HepG2 (cell line): ENCODE results near the gene ATP1A2. TPM values are rescaled to one million over a fixed set of nuclear protein-coding genes. Genes with fewer than 3 reads are reported as not detected.

Experiments used
- CBX2 ChIP-seq, 2 experiments: fragments of 200-600 bp in 1 of 2; sonication (generic); formaldehyde crosslinking in 1 of 2; IDR thresholded peaks; 2 replicates each; pipeline versions ENCODE4 v1.7.0 to v1.8.1; 2018 to 2022; ENCODE audit warnings: low read depth in 2 of 2, low read length in 1 of 2, mild to moderate bottlenecking in 1 of 2, missing genetic modification reagents in 1 of 2
- HNRNPLL ChIP-seq: fragments of 200-400 bp; formaldehyde crosslinking; IDR thresholded peaks from 2 replicates; pipeline ENCODE4 v1.6.1; 2017; ENCODE audit warnings: mild to moderate bottlenecking, low read depth, low read length; ENCODE audit not compliant: poor library complexity, severe bottlenecking
- KDM5A ChIP-seq: fragments of 200-600 bp; sonication (generic); IDR thresholded peaks from 2 replicates; pipeline ENCODE4 v1.7.0; 2018; ENCODE audit warnings: antibody characterized with exemption, mild to moderate bottlenecking, low read length, borderline replicate concordance
- MAFF ChIP-seq: IDR thresholded peaks from 2 replicates; pipeline ENCODE4 v1.6.1; 2011; ENCODE audit warnings: low read depth, low read length, improper control_type of control experiment
- MIER3 ChIP-seq: IDR thresholded peaks from 2 replicates; pipeline ENCODE4 v1.6.1; 2016; ENCODE audit warnings: missing compliant biosample characterization, borderline replicate concordance
- MYC ChIP-seq: sonication (generic); formaldehyde crosslinking; IDR thresholded peaks from 2 replicates; pipeline ENCODE4 v1.9.0; 2021; ENCODE audit warnings: missing genetic modification reagents, borderline replicate concordance
- NFATC3 ChIP-seq: sonication (generic); formaldehyde crosslinking; IDR thresholded peaks from 2 replicates; pipeline ENCODE4 v1.5.1; 2020; ENCODE audit warnings: mild to moderate bottlenecking, missing genetic modification reagents
- NR1H2 ChIP-seq: sonication (generic); formaldehyde crosslinking; IDR thresholded peaks from 2 replicates; pipeline ENCODE4 v1.8.1; 2022; ENCODE audit warnings: low read depth, missing genetic modification reagents, borderline replicate concordance
- PCBP2 ChIP-seq: fragments of 200-400 bp; formaldehyde crosslinking; optimal IDR thresholded peaks from 2 replicates; pipeline ENCODE3; 2018; ENCODE audit warnings: low read length, low read depth; ENCODE audit not compliant: poor library complexity, severe bottlenecking
- PITX1 ChIP-seq: sonication (generic); formaldehyde crosslinking; IDR thresholded peaks from 2 replicates; pipeline ENCODE4 v1.5.1; 2020; ENCODE audit warnings: mild to moderate bottlenecking, missing genetic modification reagents
- REPIN1 ChIP-seq: sonication (generic); formaldehyde crosslinking; IDR thresholded peaks from 2 replicates; pipeline ENCODE4 v1.8.0; 2022; ENCODE audit warnings: missing genetic modification reagents, low read depth, mild to moderate bottlenecking, borderline replicate concordance
- SP2 ChIP-seq: sonication (generic); formaldehyde crosslinking; IDR thresholded peaks from 2 replicates; pipeline ENCODE4 v1.5.1; 2020; ENCODE audit warnings: mild to moderate bottlenecking, missing genetic modification reagents
- YEATS2 ChIP-seq: sonication (generic); formaldehyde crosslinking; IDR thresholded peaks from 2 replicates; pipeline ENCODE4 v1.4.0; 2020; ENCODE audit warnings: missing genetic modification reagents, borderline replicate concordance
- ZBTB7B ChIP-seq: sonication (generic); formaldehyde crosslinking; IDR thresholded peaks from 2 replicates; pipeline ENCODE4 v1.4.0; 2020; ENCODE audit warnings: missing genetic modification reagents
- ZMYM3 ChIP-seq: sonication (generic); formaldehyde crosslinking; IDR thresholded peaks from 2 replicates; pipeline ENCODE4 v1.5.1; 2020; ENCODE audit warnings: mild to moderate bottlenecking, missing genetic modification reagents
- ZNF143 ChIP-seq: sonication (generic); formaldehyde crosslinking; IDR thresholded peaks from 2 replicates; pipeline ENCODE4 v1.4.0; 2020; ENCODE audit warnings: missing genetic modification reagents
- ZNF343 ChIP-seq: sonication (generic); formaldehyde crosslinking; IDR thresholded peaks from 2 replicates; pipeline ENCODE4 v1.4.0; 2020; ENCODE audit warnings: mild to moderate bottlenecking, missing genetic modification reagents
- ZNF562 ChIP-seq: sonication (generic); formaldehyde crosslinking; IDR thresholded peaks from 2 replicates; pipeline ENCODE4 v1.8.0; 2022; ENCODE audit warnings: missing genetic modification reagents, borderline replicate concordance
- ZNF589 ChIP-seq: sonication (generic); formaldehyde crosslinking; conservative IDR thresholded peaks from 2 replicates; pipeline ENCODE4 v1.8.0; 2022; ENCODE audit warnings: mild to moderate bottlenecking, moderate library complexity, missing genetic modification reagents
- polyA plus RNA-seq, 8 experiments: library from polyadenylated mRNA; depleted of rRNA in 3 of 8; stranded (reverse) in 7 of 8; unstranded in 1 of 8; fragments of >200 nt; fragmentation: Illumina TruSeq in 4 of 8; extraction: Trizol in 4 of 8; gene quantifications; 2 replicates each; pipeline versions ENCODE4 v1.2.1 to v1.2.3, GENCODE V29; 2011 to 2016; ENCODE audit warnings: low read depth in 4 of 8, missing spikeins in 1 of 8, mixed read lengths in 1 of 8; ENCODE audit not compliant: insufficient read depth in 1 of 8
- total RNA-seq, 5 experiments: library from RNA; depleted of rRNA; stranded (reverse); fragments of >200 nt; fragmentation: Illumina TruSeq; extraction: Trizol; gene quantifications; 2 replicates each; pipeline ENCODE4 v1.2.3, GENCODE V29; 2016; ENCODE audit warnings: low read depth in 1 of 5
- TF ChIP-seq, protein P1 (sequence below), 2 experiments: sonication (generic) in 1 of 2; formaldehyde crosslinking in 1 of 2; IDR thresholded peaks; 2 replicates each; pipeline versions ENCODE4 v1.6.1 to v1.9.0; 2014 to 2022; ENCODE audit warnings: antibody characterized with exemption in 1 of 2, borderline replicate concordance in 1 of 2, inconsistent platforms in 1 of 2, low read depth in 1 of 2, missing genetic modification reagents in 1 of 2
- TF ChIP-seq, protein P2 (sequence below): sonication (generic); formaldehyde crosslinking; conservative IDR thresholded peaks from 2 replicates; pipeline ENCODE4 v1.8.0; 2022; ENCODE audit warnings: missing genetic modification reagents

ATP1A2 gene
- total and polyA plus RNA-seq, 2 of the 13 experiments (the other 11 are each of a cell fraction or from before 2014, with no cell fraction given), result 0.16 TPM; not detected in 1

DNA sequence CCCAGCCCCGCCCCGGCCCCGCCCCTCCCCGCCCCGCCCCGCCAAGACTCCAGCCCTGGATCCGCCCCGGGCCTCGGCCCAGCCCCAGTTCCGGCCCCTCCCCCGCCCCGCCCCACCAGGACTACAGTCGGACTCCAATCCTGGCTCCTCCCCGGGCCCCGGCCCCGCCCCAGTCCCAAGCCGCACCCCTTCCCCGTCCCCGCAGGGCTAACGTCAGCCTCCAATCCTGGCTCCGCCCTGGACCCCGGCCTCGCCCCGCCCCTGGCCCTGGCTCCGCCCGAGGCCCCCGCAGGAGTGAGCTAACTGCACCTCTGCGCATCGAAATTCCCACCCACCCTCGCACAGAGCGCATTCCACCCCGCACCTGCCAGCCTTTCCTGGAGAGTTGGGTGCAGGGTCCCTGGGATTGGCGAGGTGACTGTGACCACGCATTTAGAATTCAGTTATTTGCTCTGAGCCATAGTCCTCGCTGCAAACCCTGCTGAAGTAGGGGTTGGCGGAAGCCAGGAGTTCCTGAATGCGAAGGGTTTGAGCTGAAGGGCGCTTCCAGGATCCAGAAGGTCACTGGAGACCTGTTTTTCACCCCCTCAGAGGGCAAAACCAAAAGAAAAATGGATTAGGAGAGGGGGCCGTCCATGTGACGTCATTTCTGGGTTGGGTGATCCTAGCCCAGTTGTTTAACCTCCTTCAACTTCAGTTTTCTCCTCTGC lies 16.6 kb upstream of the ATP1A2 start (continued):
- TF ChIP-seq, protein P1, sequence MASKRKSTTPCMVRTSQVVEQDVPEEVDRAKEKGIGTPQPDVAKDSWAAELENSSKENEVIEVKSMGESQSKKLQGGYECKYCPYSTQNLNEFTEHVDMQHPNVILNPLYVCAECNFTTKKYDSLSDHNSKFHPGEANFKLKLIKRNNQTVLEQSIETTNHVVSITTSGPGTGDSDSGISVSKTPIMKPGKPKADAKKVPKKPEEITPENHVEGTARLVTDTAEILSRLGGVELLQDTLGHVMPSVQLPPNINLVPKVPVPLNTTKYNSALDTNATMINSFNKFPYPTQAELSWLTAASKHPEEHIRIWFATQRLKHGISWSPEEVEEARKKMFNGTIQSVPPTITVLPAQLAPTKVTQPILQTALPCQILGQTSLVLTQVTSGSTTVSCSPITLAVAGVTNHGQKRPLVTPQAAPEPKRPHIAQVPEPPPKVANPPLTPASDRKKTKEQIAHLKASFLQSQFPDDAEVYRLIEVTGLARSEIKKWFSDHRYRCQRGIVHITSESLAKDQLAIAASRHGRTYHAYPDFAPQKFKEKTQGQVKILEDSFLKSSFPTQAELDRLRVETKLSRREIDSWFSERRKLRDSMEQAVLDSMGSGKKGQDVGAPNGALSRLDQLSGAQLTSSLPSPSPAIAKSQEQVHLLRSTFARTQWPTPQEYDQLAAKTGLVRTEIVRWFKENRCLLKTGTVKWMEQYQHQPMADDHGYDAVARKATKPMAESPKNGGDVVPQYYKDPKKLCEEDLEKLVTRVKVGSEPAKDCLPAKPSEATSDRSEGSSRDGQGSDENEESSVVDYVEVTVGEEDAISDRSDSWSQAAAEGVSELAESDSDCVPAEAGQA (IDR thresholded peaks at IDR 0.05; ENCODE audit: low read depth), result no peak
- TF ChIP-seq, protein P1 (CRISPR knock-in tag; IDR thresholded peaks at IDR 0.05; ENCODE audit: borderline replicate concordance), result no peak
- TF ChIP-seq NR1H2 (no peak), ZNF562 (no peak), REPIN1 (CRISPR knock-in tag) (0 out of 2 replicates have a peak, but pooled peaks have one; percentile 28), NFATC3 (CRISPR knock-in tag) (no peak), ZBTB7B (CRISPR knock-in tag) (peak; percentile 60; the same call in 1 of the 2 replicates), ZMYM3 (CRISPR knock-in tag) (no peak), HNRNPLL (peak; percentile 63), MYC (CRISPR knock-in tag) (no peak), ZNF143 (no peak), KDM5A (no peak; the same call in 1 of the 2 replicates), CBX2 (IDR thresholded peaks at IDR 0.05; ENCODE audit: low read depth, low read length) (no peak), CBX2 (CRISPR knock-in tag; IDR thresholded peaks at IDR 0.05; ENCODE audit: low read depth) (no peak), ZNF343 (no peak), MIER3 (CRISPR knock-in tag) (no peak), PCBP2 (no peak), SP2 (no peak), ZNF589 (no peak), MAFF (no peak), PITX1 (CRISPR knock-in tag) (peak; percentile 47; the same call in 1 of the 2 replicates), YEATS2 (CRISPR knock-in tag) (no peak)
- TF ChIP-seq, protein P2, sequence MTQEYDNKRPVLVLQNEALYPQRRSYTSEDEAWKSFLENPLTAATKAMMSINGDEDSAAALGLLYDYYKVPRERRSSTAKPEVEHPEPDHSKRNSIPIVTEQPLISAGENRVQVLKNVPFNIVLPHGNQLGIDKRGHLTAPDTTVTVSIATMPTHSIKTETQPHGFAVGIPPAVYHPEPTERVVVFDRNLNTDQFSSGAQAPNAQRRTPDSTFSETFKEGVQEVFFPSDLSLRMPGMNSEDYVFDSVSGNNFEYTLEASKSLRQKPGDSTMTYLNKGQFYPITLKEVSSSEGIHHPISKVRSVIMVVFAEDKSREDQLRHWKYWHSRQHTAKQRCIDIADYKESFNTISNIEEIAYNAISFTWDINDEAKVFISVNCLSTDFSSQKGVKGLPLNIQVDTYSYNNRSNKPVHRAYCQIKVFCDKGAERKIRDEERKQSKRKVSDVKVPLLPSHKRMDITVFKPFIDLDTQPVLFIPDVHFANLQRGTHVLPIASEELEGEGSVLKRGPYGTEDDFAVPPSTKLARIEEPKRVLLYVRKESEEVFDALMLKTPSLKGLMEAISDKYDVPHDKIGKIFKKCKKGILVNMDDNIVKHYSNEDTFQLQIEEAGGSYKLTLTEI, result no peak
